Raji (cell line): ENCODE measurements around the gene IGF2R.

Experiments used
- POLR2A ChIP-seq: IDR thresholded peaks from 2 replicates; pipeline ENCODE4 v1.6.1; 2011; ENCODE audit warnings: low read depth, low read length, control low read depth; ENCODE audit not compliant: insufficient read depth

IGF2R gene

DNA sequence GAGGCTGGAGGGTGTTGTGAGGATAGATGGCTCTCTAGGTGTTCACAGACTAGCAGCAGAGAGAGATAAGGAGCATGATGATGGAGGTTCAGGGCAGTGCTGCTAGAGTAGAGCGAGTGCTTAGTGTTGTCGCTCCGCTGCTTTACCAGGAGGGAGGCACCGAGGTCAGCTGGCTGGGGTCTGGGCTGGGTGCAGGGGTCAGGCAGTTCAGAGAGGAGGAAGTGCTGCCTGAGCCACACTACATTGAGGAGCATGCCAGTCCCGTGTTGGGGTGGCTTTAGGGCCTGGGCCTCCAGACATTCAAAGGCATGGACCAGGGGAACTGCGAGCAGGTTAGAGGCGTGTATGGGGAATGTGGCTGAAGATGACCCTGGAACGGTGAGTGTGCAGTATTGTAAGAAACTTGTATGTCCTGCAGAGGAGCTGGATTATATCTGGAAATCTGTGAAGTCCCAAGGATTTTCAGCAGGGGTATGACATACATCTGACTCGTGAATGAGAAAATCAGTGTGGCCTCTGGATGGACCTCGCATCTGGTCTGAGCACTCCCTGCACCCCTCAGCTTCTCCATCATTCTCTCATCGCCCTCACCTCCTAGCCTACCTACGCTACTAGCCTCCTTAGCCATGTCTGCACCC, 66.9 kb downstream of the IGF2R start:
- TF ChIP-seq POLR2A: no peak

- TF ChIP-seq POLR2A: no peak
Measured at GRCh38 chr6:160036331-160036695, 67.4 kb downstream of the IGF2R start.

- TF ChIP-seq POLR2A: no peak
Measured at GRCh38 chr6:160036790-160037206, 67.9 kb downstream of the IGF2R start.

DNA sequence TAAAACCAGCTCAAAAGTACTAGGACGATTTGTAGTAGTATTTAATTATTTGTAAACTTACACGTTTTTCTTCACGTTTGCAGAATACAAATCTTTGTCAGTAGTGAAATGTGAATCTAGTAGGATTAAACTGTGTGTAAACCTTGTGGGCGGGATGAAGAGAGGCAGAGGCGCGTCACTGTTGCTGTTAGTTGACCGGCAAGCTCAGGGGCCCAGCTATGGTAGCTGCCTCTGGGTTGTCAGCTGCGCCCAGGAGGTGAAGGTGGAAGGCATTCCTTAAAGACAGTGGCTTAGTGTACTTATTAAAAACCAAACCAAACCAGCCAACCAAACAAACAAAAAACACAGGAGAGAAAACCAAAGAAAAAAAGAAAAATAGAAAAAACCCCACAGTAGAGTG, 69.6 kb downstream of the IGF2R start:
- TF ChIP-seq POLR2A: no peak

DNA sequence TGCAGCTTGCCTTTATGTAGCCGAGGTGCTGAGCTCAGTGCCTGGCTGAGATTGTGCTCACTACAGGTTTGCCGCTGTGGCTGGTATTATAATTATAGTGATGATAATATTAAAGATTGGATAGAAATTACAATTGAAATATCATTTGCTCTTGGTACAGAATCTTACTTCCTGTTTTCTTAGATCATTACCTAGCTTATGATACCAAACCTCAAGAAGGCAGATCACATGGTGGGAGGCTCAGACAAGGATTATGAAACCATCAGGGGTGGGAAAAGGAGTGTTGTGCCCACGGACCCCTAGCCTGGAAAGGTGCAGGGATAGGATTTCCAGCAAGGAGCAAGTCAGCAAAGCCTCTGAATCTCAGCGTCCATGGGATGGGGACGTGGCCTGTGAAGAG, 70.6 kb downstream of the IGF2R start:
- no peak for TF ChIP-seq POLR2A

GRCh38 chr6:160040055-160040454, 71.2 kb downstream of the IGF2R start:
- TF ChIP-seq POLR2A: no peak

GRCh38 chr6:160040527-160041264, 71.8 kb downstream of the IGF2R start:
- no peak for TF ChIP-seq POLR2A

GRCh38 chr6:160041608-160042007, 72.7 kb downstream of the IGF2R start:
- TF ChIP-seq POLR2A: no peak

DNA sequence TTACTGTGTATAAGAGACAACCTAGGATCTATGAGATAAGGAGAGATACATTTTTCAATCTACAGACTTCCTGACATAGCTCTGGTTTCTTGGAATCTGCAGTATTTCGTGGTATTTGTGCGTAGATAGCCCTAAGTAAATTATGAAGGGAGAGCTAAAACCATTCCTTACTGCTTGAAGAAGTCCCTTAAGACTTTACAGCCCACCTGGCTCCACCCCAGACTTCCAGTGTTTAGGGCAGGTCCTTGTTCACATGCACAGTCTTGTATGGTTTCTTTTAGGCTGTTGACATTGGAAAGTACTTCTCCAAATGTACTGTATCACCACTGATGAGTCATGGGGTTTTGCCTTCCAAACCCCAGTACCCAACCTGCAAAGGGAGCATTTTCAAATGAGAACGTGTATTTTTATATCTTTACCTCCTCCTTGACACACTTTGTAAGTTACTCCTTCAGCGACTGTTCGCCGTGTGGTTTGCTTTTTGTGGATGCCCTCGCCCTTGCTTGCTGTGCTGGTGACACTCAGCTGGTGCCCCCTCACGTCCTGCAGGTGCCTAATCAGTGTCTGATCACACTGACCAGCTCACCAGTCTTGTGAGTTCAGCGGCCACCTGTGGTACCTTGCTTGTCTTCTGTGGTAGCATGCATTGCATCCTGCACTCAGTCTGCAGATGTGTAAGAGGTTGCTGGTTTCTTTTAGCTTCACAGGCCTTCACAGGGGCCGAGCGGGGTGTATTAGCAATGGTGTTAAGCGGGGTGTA, 73.3 kb downstream of the IGF2R start:
- TF ChIP-seq POLR2A: no peak

DNA sequence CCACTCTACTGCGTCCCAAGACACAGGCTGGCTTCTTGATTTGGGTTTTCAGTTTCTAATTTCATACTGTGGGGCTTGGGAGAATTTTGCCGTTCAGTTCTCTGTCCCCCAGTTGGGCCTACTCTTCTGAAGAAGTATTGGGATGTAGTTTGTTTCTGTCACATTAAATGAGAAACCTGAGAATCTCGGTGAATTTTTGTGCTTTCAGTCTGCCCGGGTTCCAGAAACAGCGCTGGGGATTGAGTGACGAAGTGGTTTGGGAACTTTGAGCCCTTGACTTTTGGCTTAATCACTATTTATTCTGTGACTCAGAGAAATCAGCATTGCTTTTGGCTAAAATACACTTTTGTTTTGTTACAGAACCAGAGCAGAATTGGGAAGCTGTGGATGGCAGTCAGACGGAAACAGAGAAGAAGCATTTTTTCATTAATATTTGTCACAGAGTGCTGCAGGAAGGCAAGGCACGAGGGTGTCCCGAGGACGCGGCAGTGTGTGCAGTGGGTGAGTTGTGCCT, 74.0 kb downstream of the IGF2R start:
- TF ChIP-seq POLR2A: no peak

GRCh38 chr6:160043784-160044183, 74.9 kb downstream of the IGF2R start:
- TF ChIP-seq POLR2A: no peak

DNA sequence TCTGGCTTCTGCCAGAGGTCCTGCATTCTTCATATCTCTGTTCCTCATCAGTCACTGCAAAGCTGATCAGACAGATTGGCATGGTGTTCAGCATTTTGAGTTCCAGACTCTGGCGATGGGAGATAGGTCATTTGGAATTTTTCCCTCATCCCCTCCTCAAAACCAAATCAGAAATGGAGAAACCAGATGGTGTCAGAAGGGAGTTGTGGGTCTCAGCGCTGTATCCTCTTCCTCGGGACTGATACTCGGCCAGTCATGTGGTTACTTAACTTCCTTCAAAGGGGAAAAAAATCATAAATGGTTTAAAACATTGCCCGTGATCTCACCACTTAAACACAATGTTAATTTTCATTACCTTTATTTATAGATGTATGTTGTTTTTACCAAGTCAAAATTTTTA, 75.8 kb downstream of the IGF2R start:
- TF ChIP-seq POLR2A: no peak

- no peak for TF ChIP-seq POLR2A
Measured at GRCh38 chr6:160048471-160048870, 79.6 kb downstream of the IGF2R start.

- TF ChIP-seq POLR2A: no peak
Measured at GRCh38 chr6:160049346-160049745, 80.5 kb downstream of the IGF2R start.

DNA sequence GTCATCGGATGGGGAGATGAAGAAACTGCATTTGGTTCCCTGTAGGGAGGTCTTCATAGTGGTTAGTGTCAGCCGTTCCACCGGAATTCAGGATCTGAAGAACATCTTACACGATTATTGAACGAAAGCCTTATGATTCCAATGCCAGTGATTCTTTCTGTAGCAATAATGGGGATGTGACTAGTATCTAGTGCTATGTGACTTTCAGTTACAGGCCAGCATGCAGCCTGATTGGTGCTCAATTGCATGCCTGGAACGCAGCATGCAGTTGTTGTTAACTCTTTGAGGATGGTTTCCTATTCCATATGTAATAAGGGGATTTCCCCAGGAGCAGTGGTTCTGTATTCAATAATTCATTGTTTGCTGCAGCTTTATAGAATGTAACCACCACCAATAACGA, 81.1 kb downstream of the IGF2R start:
- no peak for TF ChIP-seq POLR2A

DNA sequence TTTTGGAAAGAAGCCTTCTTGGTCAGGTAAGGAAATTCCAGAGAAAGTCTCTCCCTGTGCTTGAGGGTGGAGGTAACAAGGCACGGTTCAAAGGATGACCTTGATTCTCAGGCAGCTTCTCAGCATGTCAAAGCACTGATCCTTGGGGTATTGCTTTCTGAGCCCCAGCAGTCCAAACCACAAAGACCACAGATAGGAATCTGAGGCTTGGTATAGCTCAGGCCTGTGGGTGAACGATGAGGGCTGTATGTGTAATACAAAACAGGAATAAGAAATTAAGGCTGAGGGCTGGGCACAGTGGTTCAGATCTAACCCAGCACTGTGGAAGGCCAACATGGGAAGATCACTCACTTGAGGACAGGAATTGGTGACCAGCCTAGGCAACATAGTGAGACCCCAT, 82.5 kb downstream of the IGF2R start:
- no peak for TF ChIP-seq POLR2A
